ENCODE measurements around the gene SFTPB.
"Not testable (repeated sequence)": the region's sequence is repeated elsewhere in the genome, so short reads cannot be mapped to it uniquely, and the experiment has no call there.

Gene SFTPB

GRCh38 chr2:85675427-85675826 lies 7.4 kb upstream of the SFTPB start:
- no peak for DNase-seq

GRCh38 chr2:85674417-85674816 lies 6.4 kb upstream of the SFTPB start:
- DNase-seq = no peak

- DNase-seq = no peak
Observed at GRCh38 chr2:85673716-85674375, 5.8 kb upstream of the SFTPB start.

- DNase-seq = no peak
Observed at GRCh38 chr2:85672456-85672855, 4.5 kb upstream of the SFTPB start.

GRCh38 chr2:85670416-85670815 lies 2.4 kb upstream of the SFTPB start:
- not testable (repeated sequence) for DNase-seq

GRCh38 chr2:85669549-85669948 lies 1.6 kb upstream of the SFTPB start:
- DNase-seq = no peak

- no peak for DNase-seq
Observed at GRCh38 chr2:85668857-85669142, 801 bp upstream of the SFTPB start.

GRCh38 chr2:85667561-85668008 lies 414 bp downstream of the SFTPB start:
- DNase-seq = no peak

GRCh38 chr2:85666435-85667316 lies 1.3 kb downstream of the SFTPB start:
- DNase-seq = no peak

- DNase-seq = no peak
Observed at GRCh38 chr2:85666016-85666415, 2.0 kb downstream of the SFTPB start.

GRCh38 chr2:85665264-85665937 lies 2.6 kb downstream of the SFTPB start:
- no peak for DNase-seq

GRCh38 chr2:85663594-85664565 lies 4.1 kb downstream of the SFTPB start:
- no peak for DNase-seq

- DNase-seq = no peak
Observed at GRCh38 chr2:85662899-85663593, 5.0 kb downstream of the SFTPB start.

GRCh38 chr2:85661139-85661858 lies 6.7 kb downstream of the SFTPB start:
- DNase-seq = no peak

GRCh38 chr2:85660725-85661124 lies 7.3 kb downstream of the SFTPB start:
- DNase-seq = no peak

- DNase-seq = not testable (repeated sequence)
Observed at GRCh38 chr2:85660301-85660700, 7.7 kb downstream of the SFTPB start.

GRCh38 chr2:85659324-85659981 lies 8.5 kb downstream of the SFTPB start:
- no peak for DNase-seq

- not testable (repeated sequence) for DNase-seq
Observed at GRCh38 chr2:85657399-85657798, 10.6 kb downstream of the SFTPB start.

- DNase-seq = no peak
Observed at GRCh38 chr2:85656468-85656867, 11.5 kb downstream of the SFTPB start.

GRCh38 chr2:85655961-85656417 lies 12.0 kb downstream of the SFTPB start:
- DNase-seq = no peak

GRCh38 chr2:85653996-85654395 lies 14.0 kb downstream of the SFTPB start:
- no peak for DNase-seq

Measured in NCI-H82 (cell line).